ENCODE results near the gene PTH2.

GRCh38 chr19:49396738-49397505 is 26.3 kb downstream of the PTH2 start:
- TF ChIP-seq, protein P1, sequence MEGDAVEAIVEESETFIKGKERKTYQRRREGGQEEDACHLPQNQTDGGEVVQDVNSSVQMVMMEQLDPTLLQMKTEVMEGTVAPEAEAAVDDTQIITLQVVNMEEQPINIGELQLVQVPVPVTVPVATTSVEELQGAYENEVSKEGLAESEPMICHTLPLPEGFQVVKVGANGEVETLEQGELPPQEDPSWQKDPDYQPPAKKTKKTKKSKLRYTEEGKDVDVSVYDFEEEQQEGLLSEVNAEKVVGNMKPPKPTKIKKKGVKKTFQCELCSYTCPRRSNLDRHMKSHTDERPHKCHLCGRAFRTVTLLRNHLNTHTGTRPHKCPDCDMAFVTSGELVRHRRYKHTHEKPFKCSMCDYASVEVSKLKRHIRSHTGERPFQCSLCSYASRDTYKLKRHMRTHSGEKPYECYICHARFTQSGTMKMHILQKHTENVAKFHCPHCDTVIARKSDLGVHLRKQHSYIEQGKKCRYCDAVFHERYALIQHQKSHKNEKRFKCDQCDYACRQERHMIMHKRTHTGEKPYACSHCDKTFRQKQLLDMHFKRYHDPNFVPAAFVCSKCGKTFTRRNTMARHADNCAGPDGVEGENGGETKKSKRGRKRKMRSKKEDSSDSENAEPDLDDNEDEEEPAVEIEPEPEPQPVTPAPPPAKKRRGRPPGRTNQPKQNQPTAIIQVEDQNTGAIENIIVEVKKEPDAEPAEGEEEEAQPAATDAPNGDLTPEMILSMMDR (IDR thresholded peaks at IDR 0.05) = no peak
- no peak for TF ChIP-seq POLR2AphosphoS5 (IDR thresholded peaks at IDR 0.05)

Measured in suprapubic skin (tissue), 3 donors.